BLaER1 (cell line): ENCODE results near the gene ZBTB5.
A peak's percentile ranks its signal among the peaks of the same experiment; 100 is the strongest.
"Not testable (repeated sequence)": the region's sequence is repeated elsewhere in the genome, so short reads cannot be mapped to it uniquely, and the experiment has no call there.

ENCODE experiments used
- H3K27ac ChIP-seq: shearing (Covaris generic); formaldehyde crosslinking; 2 replicates; pipeline ENCODE4 v1.8.1; 2022
- H3K27me3 ChIP-seq: shearing (Covaris generic); formaldehyde crosslinking; 2 replicates; pipeline ENCODE4 v1.8.1; 2022
- H3K36me3 ChIP-seq: shearing (Covaris generic); formaldehyde crosslinking; 2 replicates; pipeline ENCODE4 v1.8.1; 2022
- H3K4me1 ChIP-seq: shearing (Covaris generic); formaldehyde crosslinking; 2 replicates; pipeline ENCODE4 v1.8.1; 2022
- H3K4me2 ChIP-seq: shearing (Covaris generic); formaldehyde crosslinking; 2 replicates; pipeline ENCODE4 v1.8.1; 2022
- H3K4me3 ChIP-seq: shearing (Covaris generic); formaldehyde crosslinking; 2 replicates; pipeline ENCODE4 v1.8.1; 2022
- H3K9ac ChIP-seq: shearing (Covaris generic); formaldehyde crosslinking; 2 replicates; pipeline ENCODE4 v1.8.1; 2022
- H3K9me3 ChIP-seq: shearing (Covaris generic); formaldehyde crosslinking; 2 replicates; pipeline ENCODE4 v1.8.1; 2022
- H4K20me1 ChIP-seq: shearing (Covaris generic); formaldehyde crosslinking; 2 replicates; pipeline ENCODE4 v1.8.1; 2022
- Cebpa-rat ChIP-seq: shearing (Covaris generic); IDR thresholded peaks from 2 replicates; pipeline ENCODE4 v1.8.1; 2022

The ZBTB5 gene

GRCh38 chr9:37471942-37472684 is 6.9 kb upstream of the ZBTB5 start:
- Histone ChIP-seq H3K27ac (no peak overlapping the region), H4K20me1 (no peaks in the 10 kb centered on the region), H3K36me3 (no peaks in the 10 kb centered on the region), H3K4me3 (no peak overlapping the region), H3K27me3 (no peaks in the 10 kb centered on the region), H3K4me2 (peak overlapping the region; percentile 28), H3K4me1 (peaks cover 8% of the 10 kb centered on the region), H3K9ac (0 out of 2 replicates have a peak overlapping the region, but pooled peaks have one; percentile 35), H3K9me3 (peaks cover 25% of the 10 kb centered on the region)
- TF ChIP-seq Cebpa-rat = no peak

- H3K27ac ChIP-seq = no peak overlapping the region
- H3K9ac ChIP-seq = no peak overlapping the region
- H3K4me2 ChIP-seq = no peak overlapping the region
- H3K4me3 ChIP-seq = no peak overlapping the region
- no peaks in the 10 kb centered on the region for H3K27me3 ChIP-seq
- no peaks in the 10 kb centered on the region for H3K36me3 ChIP-seq
- H3K4me1 ChIP-seq = peaks cover 25% of the 10 kb centered on the region
- peaks cover 11% of the 10 kb centered on the region for H4K20me1 ChIP-seq
- no peak for TF ChIP-seq Cebpa-rat
- peaks cover 3% of the 10 kb centered on the region; the same call in 1 of the 2 replicates for H3K9me3 ChIP-seq
These were observed 3.4 kb upstream of the ZBTB5 start for GRCh38 chr9:37468620-37469019.

GRCh38 chr9:37467530-37467929 is 2.3 kb upstream of the ZBTB5 start:
- H3K9ac ChIP-seq, H3K4me2 ChIP-seq, H3K9me3 ChIP-seq, H3K4me3 ChIP-seq, H3K36me3 ChIP-seq, H3K27ac ChIP-seq, H3K27me3 ChIP-seq: not testable (repeated sequence)
- Histone ChIP-seq H4K20me1 (peaks cover 22% of the 10 kb centered on the region), H3K4me1 (peaks cover 36% of the 10 kb centered on the region)

- Histone ChIP-seq H3K4me1 (peaks cover 35% of the 10 kb centered on the region), H3K27ac (peak overlapping the region; percentile 91), H3K36me3 (no peaks in the 10 kb centered on the region), H3K4me2 (peak overlapping the region; percentile 96), H3K27me3 (no peaks in the 10 kb centered on the region), H4K20me1 (peaks cover 36% of the 10 kb centered on the region), H3K9ac (peak overlapping the region; percentile 89), H3K4me3 (peak overlapping the region; percentile 87), H3K9me3 (no peaks in the 10 kb centered on the region)
- TF ChIP-seq Cebpa-rat = no peak
These were observed 923 bp upstream of the ZBTB5 start for GRCh38 chr9:37466037-37466709.

- Histone ChIP-seq H3K4me2 (peak overlapping the region; percentile 86), H3K27ac (peak overlapping the region; percentile 89), H3K9ac (peak overlapping the region; percentile 86), H4K20me1 (peaks cover 48% of the 10 kb centered on the region), H3K4me1 (peaks cover 35% of the 10 kb centered on the region), H3K4me3 (peak overlapping the region; percentile 87), H3K9me3 (no peaks in the 10 kb centered on the region), H3K36me3 (no peaks in the 10 kb centered on the region; the same call in 1 of the 2 replicates), H3K27me3 (no peaks in the 10 kb centered on the region)
- TF ChIP-seq Cebpa-rat = no peak
These were observed 613 bp downstream of the ZBTB5 start for GRCh38 chr9:37464426-37465248.

- TF ChIP-seq Cebpa-rat = no peak
- Histone ChIP-seq H3K27ac (peak overlapping the region; percentile 89), H3K27me3 (no peaks in the 10 kb centered on the region), H3K9ac (peak overlapping the region; percentile 86), H3K4me2 (peak overlapping the region; percentile 86), H3K36me3 (no peaks in the 10 kb centered on the region; the same call in 1 of the 2 replicates), H4K20me1 (peaks cover 51% of the 10 kb centered on the region), H3K4me3 (peak overlapping the region; percentile 87), H3K9me3 (no peaks in the 10 kb centered on the region), H3K4me1 (peaks cover 35% of the 10 kb centered on the region)
These were observed 1.2 kb downstream of the ZBTB5 start for GRCh38 chr9:37464006-37464405.

GRCh38 chr9:37456817-37457216 is 8.4 kb downstream of the ZBTB5 start:
- no peak overlapping the region for H3K27ac ChIP-seq
- no peak overlapping the region for H3K4me2 ChIP-seq
- H3K4me3 ChIP-seq = no peak overlapping the region
- H3K9ac ChIP-seq = no peak overlapping the region
- H3K36me3 ChIP-seq = peaks cover 46% of the 10 kb centered on the region
- no peak for TF ChIP-seq Cebpa-rat
- H3K9me3 ChIP-seq = peaks cover 18% of the 10 kb centered on the region
- peaks cover under 1% of the 10 kb centered on the region; the same call in 1 of the 2 replicates for H3K4me1 ChIP-seq
- peaks cover 94% of the 10 kb centered on the region for H4K20me1 ChIP-seq
- no peaks in the 10 kb centered on the region for H3K27me3 ChIP-seq

GRCh38 chr9:37455884-37456647 is 9.2 kb downstream of the ZBTB5 start:
- H3K27ac ChIP-seq = no peak overlapping the region
- peaks cover 94% of the 10 kb centered on the region for H4K20me1 ChIP-seq
- H3K9ac ChIP-seq = no peak overlapping the region
- H3K4me1 ChIP-seq = no peaks in the 10 kb centered on the region
- H3K27me3 ChIP-seq = no peaks in the 10 kb centered on the region
- H3K36me3 ChIP-seq = peaks cover 53% of the 10 kb centered on the region
- no peak for TF ChIP-seq Cebpa-rat
- no peak overlapping the region for H3K4me2 ChIP-seq
- peaks cover 18% of the 10 kb centered on the region for H3K9me3 ChIP-seq
- no peak overlapping the region for H3K4me3 ChIP-seq

GRCh38 chr9:37454238-37454637 is 11.0 kb downstream of the ZBTB5 start:
- H3K4me1 ChIP-seq = no peaks in the 10 kb centered on the region
- no peaks in the 10 kb centered on the region for H3K27me3 ChIP-seq
- H3K4me3 ChIP-seq = no peak overlapping the region
- H4K20me1 ChIP-seq = peaks cover 99% of the 10 kb centered on the region
- H3K9me3 ChIP-seq = peaks cover 18% of the 10 kb centered on the region
- H3K9ac ChIP-seq = no peak overlapping the region
- TF ChIP-seq Cebpa-rat = no peak
- peaks cover 71% of the 10 kb centered on the region for H3K36me3 ChIP-seq
- no peak overlapping the region for H3K4me2 ChIP-seq
- no peak overlapping the region for H3K27ac ChIP-seq
